DMS 273 treated with DMSO at 0.1 percent for 48 hours (cell line): ENCODE measurements around the gene OGFOD3.

ENCODE experiments used
- DNase-seq: peaks from one replicate; lab custom pipeline; 2025; lab: John Stamatoyannopoulos, UW

OGFOD3 gene

DNA sequence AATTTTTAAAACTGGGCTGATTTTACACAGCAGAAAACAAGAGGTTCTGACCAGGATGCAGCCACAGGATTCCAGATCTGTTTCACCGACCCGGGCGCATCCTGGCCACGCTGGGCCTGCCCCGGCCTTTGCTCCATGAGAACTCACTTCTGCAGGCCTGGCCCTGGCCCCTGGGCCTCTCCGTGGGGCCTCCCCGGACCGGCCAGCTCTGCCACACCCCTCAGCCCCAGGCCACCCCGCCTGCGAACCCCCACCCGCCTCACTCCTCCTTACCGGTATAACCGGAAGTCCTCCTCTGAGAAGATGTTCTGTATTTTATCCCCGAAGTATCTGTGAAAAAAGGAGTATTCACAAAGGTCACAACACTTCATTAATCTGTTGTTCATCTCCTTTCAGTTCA, 13.3 kb downstream of the OGFOD3 start:
- DNase-seq = no peak

DNA sequence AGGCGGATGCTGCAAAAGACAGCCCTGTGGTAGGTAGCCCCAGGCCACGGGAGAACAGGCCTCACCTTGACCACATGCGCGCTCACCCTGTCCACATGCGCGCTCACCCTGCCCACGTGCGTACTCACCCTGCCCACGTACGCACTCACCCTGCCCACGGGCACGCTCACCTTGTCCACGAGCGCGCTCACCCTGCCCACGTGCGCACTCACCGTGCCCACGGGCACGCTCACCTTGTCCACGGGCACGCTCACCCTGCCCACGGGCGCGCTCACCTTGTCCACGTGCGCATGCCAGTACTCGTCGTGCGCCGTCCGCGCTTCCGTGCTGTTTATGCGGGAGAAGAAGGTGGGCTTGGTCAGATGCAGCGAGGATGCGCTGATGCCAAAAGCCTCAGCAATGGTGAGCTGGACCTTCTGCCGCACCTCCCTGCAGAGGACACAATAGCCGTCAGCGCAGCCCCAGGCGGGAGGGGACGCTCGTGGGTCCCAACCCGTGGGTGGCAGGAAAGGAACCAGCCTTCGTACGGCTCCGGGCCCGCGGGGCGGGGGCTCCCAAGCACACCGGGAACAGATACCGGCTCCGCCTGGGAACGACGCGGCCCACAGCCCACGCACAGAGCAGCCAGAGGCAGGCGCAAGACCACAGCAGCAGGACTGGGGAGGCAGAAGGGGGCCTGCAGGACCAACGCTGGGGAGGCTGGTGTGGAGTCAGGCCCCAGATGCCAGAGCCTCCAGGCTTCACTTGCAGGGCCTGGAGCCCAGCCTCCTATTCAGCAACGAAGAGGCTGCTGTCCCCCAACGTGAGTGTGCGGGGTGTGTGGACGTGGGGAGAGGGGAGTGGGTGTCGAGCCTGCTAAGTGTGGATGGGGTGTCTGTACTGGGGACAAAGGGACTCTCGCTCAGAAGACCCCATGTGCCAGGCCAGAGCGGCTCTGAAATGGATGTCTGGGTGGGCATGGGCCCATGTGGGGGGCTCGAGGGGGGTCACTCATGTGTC, 14.4 kb downstream of the OGFOD3 start:
- DNase-seq = no peak

DNA sequence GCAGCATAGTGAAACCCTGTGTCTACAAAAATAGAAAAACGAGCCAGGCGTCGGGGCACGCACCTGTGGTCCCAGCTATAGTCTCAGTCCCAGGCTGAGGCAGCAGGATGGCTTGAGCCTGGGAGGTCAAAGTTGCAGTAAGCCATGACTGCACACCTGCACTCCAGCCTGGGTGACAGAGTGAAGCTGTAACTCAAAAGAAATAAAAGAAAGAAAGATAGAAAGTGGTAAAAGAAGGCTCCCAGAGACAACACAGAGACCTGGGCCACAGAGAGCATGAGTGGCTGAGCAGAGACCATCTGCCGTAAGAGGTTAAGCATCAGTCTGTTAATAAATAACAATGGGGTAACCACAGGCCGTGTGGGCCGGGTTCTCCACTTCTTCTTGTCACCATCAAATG, 15.5 kb downstream of the OGFOD3 start:
- DNase-seq = no peak

DNA sequence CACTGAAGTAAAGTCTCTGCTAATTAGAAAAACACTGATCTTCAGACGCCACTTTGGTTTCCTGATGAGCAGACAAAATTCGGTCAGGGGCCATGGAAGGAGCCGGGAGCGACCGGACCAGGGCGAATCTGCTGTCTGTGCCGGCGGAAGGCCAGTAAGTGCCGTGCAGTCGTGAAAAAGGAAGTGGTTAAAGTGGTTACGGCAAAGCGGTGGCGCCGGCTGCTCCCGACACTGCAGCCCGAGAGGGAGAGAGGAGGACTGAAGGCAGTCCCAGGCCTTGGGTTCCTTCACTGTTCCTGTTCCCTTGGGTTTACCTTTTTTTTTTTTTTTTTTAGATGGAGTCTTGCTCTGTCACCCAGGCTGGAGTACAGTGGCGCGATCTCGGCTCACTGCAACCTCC, 17.6 kb downstream of the OGFOD3 start:
- DNase-seq = no peak

DNA sequence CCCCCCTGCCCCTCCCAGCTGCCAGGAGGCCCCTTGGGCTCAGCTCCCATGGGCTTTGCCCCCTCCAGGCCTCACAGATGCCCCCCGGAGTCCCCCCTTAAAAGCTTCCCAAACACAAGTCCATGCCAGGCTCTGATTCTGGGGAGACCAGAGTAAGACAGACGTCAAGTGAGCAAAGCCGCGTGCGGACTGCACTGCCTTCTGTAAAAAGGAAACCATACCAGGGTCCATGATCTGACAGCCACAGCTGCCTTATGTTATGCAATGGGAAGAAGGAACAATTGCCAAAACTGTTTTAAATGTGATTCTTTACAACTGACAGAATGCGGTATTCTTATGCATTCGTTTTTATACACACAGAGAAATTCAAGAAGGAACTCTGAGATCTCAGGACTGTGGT, 18.2 kb downstream of the OGFOD3 start:
- no peak for DNase-seq

DNA sequence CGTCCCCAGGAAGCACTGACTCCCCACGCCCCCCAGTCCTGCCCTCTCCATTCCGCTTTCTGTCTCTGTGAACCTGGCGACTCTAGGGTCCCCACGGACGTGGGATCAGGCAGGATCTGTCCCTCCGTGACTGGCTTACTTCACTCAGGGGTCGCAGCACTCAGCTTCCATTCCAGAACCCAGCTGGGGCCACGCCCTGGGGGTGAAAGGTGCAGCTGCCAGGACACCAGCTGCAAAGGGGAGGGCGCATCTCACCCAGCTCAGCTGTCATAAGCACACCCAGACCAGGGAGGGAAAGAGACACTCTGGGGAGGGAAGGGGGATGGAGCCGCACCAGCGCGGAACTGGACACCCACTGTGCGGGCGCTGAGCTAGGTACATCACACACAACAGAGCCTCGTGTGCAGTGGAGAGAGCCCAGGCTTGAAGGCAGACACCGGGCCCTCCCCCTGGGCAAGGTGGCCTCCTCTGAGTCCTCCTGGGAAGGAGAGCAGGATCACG, 18.7 kb downstream of the OGFOD3 start:
- DNase-seq = peak; percentile 44

DNA sequence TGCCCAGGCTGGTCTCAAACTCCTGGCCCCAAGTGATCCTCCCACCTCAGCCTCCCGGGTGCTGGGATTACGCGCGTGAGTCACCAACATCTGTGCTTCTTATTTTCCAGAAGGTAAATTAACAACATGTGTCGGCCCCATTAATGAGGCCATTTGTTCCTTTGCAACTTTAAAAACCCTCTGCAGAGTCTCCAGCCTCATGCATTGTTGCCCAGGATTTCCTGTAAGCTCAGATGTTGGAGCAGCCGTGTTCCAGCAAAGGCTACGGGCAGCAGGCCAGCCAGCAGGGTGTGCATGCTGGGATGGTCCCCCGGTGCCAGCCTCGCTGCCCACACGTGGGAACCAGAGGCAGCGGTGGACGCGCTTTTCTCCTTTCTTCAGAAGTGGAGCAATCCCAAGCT, 19.3 kb downstream of the OGFOD3 start:
- DNase-seq = peak; percentile 91

DNA sequence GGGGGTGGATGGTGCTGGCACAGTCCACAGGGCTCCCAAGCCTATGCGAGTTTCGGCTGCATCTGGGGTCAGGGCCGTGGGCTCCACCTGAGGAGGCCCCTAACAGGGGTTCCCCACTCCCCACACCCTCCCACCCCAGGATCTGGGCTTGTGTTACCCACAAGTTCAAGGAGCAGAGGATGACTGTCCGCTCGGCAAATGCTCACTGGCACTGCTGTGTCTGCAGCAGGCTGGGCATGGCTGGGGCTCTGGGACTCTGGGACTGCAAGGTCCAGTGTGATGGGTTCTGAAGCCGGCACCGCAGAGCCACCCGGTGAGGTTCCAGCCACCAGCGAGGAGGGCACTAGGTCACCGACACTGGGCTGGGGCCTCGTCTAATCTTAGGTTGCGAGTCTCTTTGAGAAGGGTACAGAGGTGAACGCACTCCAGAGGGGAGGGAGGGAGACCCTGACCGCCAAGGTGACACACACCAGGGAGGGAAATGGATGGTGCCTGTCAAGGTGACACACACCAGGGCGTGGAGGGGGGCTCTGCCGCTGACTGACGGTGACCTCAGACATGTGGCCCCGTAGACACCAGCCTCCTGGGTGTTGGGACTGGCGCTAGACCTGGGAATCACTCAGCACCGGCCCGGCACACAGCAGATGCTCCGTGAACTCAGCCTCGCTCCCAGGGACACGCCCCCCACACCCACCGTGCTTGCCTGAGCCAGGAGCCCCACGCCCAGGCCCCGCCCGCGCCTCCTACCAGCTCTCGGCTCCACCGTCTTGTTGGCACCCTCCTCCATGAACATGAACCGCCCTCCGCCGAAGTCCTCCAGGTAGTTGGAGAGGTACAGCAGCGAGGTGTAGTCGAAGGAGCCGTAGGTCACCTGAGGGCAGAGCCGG, 20.7 kb downstream of the OGFOD3 start:
- DNase-seq = no peak

DNA sequence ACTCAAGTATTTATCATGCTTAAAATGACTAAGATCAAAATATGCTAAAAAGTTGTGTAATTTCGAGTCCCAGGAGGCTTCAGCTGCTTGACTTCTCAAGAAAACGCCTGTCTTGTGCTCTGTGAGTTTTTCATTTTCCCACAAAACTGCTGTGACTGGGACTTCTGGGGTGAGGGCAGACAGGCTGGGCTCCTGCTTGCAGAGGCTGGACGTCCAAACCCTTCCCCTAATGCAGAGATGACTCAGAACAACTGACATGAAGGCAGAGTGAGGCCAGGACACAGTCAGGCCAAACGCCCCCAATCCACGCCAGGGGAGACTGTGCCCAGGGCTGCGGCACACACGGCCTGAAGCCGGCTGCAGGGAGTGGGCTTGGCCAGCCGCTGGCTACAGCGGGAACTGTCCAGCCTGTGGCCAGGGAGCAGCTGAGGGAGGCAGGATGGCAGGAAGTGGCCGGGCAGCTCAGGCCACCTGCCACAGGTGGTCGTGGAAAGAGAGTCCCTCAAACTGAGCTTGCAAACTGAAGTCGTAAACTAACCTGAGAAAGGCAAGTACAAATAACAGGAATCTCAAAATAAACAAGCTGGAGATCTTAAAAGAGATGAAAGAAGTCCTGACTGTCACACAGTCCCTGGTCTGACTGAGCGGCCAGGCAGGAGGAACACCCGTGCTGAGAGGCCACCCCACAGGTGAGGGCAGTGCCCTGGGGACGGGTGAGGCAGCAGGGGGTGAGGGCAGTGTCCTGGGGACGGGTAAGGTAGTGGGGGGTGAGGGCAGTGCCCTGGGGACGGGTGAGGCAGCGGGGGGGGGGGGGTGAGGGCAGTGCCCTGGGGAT, 21.6 kb downstream of the OGFOD3 start:
- DNase-seq = no peak

DNA sequence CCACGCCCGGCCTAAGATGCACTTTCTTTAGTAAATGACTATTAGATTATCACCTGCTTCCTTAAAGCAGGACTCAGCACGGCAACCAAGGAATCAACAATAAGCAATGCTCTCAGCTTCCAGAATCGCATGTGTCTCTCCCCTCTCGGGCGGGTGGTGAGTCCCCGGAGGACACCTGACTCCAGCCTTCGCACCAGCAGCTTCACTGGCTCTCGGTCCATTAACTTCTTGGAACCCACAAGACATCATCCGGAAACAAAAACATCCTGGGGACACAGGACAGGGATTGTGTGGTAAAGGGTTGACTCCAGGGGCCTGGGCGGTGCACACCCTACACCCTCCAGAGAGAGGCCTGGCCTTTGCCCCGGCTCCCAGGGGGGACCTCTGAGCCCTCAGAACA, 24.1 kb downstream of the OGFOD3 start:
- no peak for DNase-seq

DNA sequence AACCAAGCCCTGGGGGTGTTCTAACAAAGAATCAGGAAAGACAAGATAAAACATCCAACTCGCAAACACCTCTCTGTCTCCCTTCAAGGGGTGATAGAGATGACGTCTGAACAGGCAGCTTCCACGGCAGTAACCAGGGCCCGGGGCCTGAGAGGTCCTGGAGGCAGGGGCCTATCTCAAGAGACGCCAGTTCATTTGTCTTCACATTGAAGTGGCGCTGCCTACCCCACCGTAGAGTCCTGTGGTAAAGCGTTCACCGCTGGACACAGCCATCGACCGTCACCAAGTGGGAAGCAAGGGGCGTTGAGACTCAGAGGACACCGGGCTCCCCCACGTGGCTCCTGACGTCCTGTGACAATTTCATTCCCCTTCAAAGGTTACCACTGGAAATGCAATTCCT, 25.4 kb downstream of the OGFOD3 start:
- DNase-seq = no peak

DNA sequence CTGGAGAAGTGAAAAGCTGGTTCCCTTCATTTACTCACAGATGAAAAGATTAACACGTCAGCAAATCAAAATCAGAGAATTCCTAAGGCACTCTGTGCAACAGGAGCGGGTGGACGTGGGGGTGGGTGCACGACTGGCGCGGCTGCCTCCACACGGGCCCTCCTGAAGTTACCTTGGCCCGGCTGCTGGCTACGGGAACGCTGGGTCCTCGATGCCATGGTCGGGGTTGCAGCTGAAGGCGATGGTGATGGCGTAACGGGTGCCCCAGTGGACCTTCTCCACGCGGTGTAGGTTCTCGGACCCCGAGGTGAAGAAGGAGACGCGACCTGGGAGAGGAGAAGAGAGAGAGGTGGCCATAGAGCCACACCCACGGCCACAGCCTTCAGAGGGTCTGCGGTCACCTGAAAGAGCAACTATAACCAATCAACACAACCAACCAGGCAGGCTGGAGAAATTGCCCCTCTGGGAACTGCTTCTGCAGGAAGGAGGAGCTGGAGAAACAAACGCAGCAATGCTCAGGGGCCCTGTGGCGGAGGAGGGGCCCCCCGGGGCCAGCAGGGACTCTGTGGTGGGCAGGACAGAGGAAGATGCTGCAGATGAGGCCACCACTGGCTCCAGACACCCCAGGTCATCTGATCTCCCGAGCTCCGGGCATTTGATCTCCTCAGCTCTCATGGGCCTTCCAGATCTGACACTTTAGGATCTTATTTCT, 26.0 kb downstream of the OGFOD3 start:
- no peak for DNase-seq

DNA sequence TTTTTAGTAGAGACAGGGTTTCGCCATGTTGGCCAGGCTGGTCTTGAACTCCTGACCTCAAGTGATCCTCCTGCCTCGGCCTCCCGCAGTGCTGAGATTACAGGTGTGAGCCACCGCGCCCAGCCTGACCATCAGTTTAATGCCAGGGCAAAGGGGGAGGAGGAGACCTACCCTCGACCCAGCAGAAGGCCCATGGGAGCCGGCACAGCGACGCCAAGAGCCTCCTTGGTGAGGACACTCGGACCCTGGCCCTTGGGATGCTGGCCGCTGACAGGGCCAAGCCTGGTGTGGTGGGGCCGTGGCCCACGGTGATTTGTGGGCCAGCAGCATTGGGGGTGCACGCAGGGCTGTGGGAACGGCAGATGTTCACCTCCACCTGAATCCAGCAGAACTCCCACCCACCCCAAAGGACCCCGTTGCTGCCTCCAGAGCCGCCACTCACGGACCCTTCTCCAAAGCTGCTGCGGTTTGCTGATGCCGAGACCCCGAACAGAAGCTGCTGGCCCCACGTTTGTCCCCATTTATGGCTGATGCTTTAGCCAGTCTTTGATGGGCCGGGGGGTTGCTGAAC, 26.8 kb downstream of the OGFOD3 start:
- no peak for DNase-seq

DNA sequence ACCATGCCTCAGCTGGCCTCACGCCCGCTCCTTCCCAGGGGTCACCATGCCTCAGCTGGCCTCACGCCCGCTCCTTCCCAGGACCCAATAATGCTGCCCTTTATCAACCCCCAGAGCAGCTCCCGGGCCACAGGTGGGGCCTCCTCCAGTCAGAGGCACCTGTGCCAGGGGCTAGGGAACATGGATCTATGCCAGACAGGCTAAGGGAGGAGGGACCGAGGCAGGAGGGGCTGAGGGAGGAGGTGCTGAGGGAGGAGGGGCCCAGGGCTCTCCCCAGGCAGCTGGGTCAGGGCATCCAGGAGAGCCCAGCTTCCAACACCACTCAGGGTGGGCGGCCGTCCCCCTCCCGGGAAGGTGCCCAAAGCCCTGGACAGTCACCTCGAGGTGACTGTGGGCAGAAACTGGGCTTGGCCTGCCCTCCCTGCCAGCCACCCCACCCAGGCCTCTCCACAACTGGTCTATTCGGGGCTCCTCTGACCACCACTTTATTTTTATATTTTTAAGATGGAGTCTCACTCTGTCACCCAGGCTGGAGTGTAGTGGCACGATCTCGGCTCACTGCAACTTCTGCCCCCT, 27.4 kb downstream of the OGFOD3 start:
- DNase-seq = no peak

DNA sequence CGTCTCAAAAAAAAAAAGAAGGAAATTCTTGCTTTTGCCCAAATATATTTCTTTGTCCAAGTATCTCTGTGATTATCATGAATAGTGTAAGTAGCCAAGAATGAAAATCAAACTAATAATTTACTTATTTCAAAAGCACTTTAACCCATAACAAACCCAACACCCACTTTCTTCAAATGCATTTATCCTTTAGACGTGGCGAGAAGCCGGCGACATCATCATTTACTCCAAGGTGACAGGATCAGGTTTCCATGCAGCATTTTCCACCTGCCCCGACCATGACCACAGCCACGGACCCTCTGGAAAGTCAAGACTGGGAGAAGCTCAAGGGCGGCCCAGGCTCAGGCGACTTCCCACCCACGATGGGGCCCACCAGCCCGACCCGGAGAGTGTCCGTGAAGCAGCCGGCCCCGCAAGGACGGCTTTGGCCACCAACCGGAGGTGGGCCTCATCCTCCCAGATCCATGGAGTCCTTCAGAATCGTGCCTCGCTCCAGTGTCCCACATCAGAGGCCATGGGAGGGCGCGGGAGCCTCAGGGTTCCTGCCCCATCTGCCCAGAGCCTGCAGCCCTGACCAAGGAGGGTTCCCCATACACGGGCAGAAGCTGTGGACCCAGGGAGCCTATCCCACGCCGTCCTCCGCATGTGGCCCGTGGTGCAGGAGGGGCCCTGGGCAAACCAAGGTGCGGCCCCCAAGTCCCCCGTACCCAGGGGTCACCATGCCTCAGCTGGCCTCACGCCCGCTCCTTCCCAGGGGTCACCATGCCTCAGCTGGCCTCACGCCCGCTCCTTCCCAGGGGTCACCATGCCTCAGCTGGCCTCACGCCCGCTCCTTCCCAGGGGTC, 28.1 kb downstream of the OGFOD3 start:
- no peak for DNase-seq

DNA sequence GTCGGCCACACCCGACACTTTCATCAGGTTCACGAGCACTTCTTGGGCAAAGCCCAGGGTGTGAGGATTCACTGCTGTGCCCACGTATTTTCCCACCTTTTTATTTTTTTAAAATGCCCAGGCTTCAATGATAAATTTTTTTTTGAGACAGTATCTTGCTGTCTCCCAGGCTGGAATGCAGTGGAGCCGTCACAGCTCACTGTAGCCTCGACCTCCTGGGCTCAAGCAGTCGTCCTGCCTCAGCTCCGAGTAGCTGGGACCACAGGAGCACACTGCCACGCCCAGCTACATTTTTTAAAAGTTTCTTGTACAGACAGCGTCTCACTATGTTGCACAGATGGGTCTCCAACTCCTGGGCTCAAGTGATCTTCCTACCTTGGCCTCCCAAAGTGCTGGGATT, 29.0 kb downstream of the OGFOD3 start:
- DNase-seq = no peak

DNA sequence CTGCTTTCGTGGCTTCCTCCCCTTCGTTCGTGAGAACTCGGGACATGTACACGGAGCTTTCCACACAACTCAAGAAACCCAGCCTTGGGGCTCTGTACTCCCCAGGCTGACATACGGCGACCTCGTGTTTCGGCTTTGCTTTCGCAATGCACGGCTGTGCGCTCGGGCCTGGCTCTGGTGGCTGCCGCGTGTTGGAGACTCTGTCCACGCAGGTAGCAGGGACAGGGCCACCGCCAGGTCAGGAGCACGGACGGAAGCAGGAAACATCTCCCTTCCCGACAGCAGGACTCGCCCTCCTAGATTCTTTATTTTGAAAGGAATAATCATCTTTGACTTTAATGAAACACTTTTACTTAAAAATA, 29.5 kb downstream of the OGFOD3 start:
- DNase-seq = no peak

DNA sequence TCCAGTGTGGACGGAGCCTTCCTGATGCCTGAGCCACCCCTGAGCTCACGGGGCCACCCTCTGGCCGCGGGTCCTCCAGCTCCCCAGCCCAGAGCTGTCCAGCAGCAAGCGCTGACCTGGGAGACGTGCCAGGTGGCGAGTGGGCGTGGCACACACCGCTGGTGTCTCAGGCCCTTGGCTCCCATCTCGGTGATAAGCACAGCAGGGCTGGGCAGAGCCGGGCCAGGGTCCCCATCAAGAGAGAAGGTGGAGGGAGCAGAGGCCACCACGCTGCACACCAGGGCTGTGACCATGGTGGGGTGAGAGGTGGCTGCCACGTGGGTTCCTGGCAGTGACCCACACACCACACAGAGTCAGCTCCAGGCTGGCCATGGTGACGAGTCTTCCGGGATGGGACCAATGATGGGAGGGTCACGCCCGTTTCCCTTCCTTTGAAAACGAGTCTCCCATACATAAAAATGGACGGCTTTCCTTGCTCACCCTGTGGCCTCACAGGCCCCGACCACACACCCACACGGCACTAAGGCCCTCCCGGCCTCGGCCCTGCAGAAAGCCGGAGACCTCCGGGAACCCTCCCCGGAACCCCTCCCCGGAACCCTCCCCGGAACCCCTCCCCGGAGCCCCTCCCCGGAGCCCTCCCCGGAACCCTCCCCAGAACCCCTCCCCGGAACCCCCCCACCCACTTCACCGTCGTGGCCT, 30.0 kb downstream of the OGFOD3 start:
- DNase-seq = no peak

DNA sequence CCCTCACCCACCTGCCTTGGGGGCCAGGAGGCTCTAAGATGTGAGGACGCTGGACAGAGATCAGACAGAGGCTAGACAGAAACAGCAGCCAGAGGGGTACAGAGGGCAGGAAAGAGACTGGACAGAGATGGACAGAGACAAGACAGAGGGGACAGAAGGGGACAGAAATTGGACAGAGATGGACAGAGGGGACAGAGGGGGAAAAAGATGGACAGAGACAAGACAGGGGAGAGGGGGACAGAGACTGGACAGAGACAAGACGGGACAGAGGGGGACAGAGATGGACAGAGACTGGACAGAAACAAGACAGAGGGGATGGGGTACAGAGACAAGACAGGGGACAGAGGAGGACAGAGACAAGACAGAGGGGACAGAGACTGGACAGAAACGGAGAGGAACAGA, 30.7 kb downstream of the OGFOD3 start:
- DNase-seq = no peak
